ENCODE results near the gene SH2D3C.

DNA sequence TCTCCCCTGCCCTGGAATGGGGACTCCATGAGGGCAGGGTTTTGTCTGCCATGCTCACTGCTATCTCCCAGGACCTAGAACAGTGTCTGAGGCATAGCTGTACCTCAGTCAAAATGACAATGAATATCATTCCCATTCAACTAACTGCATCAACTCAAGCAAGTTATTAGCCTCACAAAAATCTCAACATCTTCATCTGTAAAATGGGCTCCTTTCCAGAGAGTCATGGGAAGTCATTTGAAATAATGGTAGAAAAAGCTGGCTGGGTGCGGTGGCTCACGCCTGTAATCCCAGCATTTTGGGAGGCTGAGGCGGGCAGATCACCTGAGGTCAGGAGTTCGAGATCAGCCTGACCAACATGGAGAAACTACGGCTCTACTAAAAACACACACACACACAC lies 9.4 kb downstream of the SH2D3C start:
- TF ChIP-seq, protein P1, sequence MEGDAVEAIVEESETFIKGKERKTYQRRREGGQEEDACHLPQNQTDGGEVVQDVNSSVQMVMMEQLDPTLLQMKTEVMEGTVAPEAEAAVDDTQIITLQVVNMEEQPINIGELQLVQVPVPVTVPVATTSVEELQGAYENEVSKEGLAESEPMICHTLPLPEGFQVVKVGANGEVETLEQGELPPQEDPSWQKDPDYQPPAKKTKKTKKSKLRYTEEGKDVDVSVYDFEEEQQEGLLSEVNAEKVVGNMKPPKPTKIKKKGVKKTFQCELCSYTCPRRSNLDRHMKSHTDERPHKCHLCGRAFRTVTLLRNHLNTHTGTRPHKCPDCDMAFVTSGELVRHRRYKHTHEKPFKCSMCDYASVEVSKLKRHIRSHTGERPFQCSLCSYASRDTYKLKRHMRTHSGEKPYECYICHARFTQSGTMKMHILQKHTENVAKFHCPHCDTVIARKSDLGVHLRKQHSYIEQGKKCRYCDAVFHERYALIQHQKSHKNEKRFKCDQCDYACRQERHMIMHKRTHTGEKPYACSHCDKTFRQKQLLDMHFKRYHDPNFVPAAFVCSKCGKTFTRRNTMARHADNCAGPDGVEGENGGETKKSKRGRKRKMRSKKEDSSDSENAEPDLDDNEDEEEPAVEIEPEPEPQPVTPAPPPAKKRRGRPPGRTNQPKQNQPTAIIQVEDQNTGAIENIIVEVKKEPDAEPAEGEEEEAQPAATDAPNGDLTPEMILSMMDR (IDR thresholded peaks at IDR 0.05; ENCODE audit: low read length): no peak
- no peak for TF ChIP-seq EZH2 (optimal IDR thresholded peaks at IDR 0.05; ENCODE audit: low read depth, low read length)
- TF ChIP-seq EZH2phosphoT487 (IDR thresholded peaks at IDR 0.05; ENCODE audit: low read length): no peak
